Posterior vena cava (tissue), 2 donors: ENCODE measurements around the gene PNMA8B. TPM values are rescaled to one million over a fixed set of nuclear protein-coding genes. Genes with fewer than 3 reads are reported as not detected.

Source experiments
- DNase-seq: peaks from one replicate; pipeline ENCODE4 v3.0.0-alpha.2; 2020; ENCODE audit warnings: low spot score
- intact Hi-C, 2 donors: fragments of 100-400 bp; cut with DNase I; formaldehyde crosslinking; loops; one replicate each; pipeline versions ENCODE4 v1.14.1 to v1.14.2; 2022 to 2023
- total RNA-seq, 2 donors: library from RNA; stranded (reverse); fragmentation: NEBNext Ultra II Directional; extraction: Animal tissue kit (Norgen Biotek cat#: 25700); gene quantifications; one replicate each; pipeline ENCODE4 v1.2.1, GENCODE V29; 2021
- donor health status: DM: yes; HTN: yes; CAD: no.
- donor health status: DM: yes; HTN: yes; CAD: no.

The PNMA8B gene
- total RNA-seq, 2 donors from 2014 or later = 1.8 to 3.8 TPM

- intact Hi-C loops = loop anchor here in 1 of 2 donors (5.0 kb wide), 1 partner anchor 100 kb away; no protein-coding TSS in a partner anchor
- no peak for DNase-seq
Measured at GRCh38 chr19:46491975-46492682, 3.5 kb downstream of the PNMA8B start.

DNA sequence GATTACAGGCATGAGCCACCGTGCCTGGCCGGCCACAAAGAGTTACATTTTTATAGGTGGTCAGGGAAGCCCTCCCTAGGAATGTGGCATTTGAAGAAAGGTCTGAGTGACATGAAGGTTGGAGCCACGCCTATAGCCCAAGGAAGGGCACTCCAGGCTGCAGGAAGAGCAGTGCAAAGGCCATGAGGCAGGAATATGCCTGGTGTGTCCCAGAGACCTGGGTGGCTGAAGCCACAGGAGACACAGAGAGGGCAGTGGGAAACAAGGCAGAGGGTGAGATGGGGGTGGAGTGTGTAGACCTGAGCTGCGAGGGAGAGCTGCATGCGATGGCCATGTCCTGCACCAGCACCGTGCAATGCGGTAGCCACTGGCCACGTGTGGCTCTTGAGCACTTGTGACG is 4.9 kb downstream of the PNMA8B start:
- intact Hi-C loops = loop anchor here in 1 of 2 donors (5.0 kb wide), 1 partner anchor 98 kb away; no protein-coding TSS in a partner anchor
- DNase-seq = no peak

- intact Hi-C loops = loop anchor here in 1 of 2 donors (5.0 to 10.0 kb wide), 2 partner anchors 97 to 205 kb away; no protein-coding TSS in a partner anchor
- peak; percentile 89 for DNase-seq
Measured at GRCh38 chr19:46489445-46490272, 6.0 kb downstream of the PNMA8B start.

DNA sequence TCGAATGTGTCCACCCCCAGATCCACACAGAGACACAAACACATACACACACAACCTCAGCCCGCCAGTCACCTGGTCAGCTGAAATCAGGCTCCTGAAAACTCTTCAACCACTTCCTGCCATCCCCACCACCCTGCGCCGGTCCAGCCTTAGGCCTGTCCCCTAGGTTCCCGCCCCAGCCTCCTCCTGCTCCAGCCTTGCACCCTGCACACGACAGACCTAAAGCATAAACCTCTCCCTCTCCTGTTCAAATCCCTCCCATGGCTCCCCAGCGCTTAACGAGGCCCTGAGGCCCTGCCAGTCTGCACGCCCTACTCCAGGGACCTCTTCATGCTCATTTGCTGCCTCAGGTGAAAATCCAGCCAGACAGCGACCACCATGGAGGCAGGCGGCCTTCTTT is 7.1 kb downstream of the PNMA8B start:
- intact Hi-C loops = loop anchor here in 1 of 2 donors (10.0 kb wide), 1 partner anchor 204 kb away; no protein-coding TSS in a partner anchor
- DNase-seq = no peak

GRCh38 chr19:46487802-46488445 is 7.7 kb downstream of the PNMA8B start:
- DNase-seq = peak; percentile 94
- intact Hi-C loops = loop anchor here (2.0 to 10.0 kb wide), 3 partner anchors 83 to 203 kb away; no protein-coding TSS in a partner anchor

DNA sequence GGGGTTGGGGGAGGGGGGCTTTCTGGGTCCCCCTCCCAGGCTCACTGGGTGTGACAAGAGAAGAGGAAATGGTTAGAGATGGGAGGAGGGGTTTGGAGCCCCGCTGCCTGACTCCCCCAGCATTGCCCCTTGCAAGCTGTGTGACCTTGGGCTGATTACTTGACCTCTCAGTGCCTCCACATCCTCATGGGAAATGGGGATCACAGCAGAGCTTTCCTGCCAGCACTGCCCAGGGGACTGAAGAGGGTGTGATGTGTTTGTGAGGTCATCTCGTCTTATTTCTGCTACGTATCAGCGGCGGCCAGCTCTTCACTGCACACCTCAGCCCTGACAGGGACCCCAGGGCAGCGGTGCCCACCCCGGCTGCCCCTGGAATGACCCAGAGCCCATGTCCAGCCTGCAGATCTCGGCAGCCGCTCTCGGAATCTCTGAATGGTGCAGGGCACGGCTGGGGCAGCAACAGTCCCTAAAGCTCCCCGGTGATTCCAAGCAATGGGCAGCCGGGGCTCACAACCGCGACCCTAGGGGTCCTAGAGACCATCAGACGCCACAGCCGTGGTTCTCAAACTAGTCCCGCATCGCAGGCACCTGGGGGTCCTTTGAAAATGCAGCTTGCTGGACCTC is 8.4 kb downstream of the PNMA8B start:
- intact Hi-C loops = loop anchor here (2.0 to 10.0 kb wide), 3 partner anchors 82 to 202 kb away; no protein-coding TSS in a partner anchor
- DNase-seq = no peak

- DNase-seq = no peak
Measured at GRCh38 chr19:46486358-46486757, 9.3 kb downstream of the PNMA8B start.

GRCh38 chr19:46484656-46485055 is 11.0 kb downstream of the PNMA8B start:
- DNase-seq = no peak
- intact Hi-C loops = loop anchor here in 1 of 2 donors (10.0 kb wide), 1 partner anchor 200 kb away; no protein-coding TSS in a partner anchor

More at GRCh38 chr19:46486358-46486757, 9.3 kb downstream of the PNMA8B start:
- intact Hi-C loops = loop anchor here (2.0 to 10.0 kb wide), 3 partner anchors 82 to 202 kb away; no protein-coding TSS in a partner anchor

DNA sequence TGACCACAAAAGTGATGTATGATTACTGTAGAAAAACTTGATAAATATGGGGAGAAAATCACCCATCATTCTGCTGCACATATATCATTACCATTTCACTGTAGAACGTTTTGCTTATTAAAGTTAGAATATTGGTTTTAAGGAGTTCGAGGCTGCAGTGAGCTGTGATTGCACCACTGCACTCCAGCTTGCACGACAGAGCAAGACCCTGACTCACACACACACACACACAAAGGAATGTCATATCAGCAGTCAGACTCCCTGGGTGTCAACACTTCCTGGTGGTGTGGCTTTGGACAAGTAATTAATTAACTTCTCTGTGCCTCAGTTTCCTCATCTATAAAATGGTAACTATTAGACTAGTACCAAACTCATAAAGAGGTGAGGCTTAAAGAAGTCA is 13.0 kb downstream of the PNMA8B start:
- DNase-seq = no peak
- intact Hi-C loops = loop anchor here in 1 of 2 donors (10.0 kb wide), 1 partner anchor 198 kb away; no protein-coding TSS in a partner anchor

GRCh38 chr19:46481947-46482346 is 13.7 kb downstream of the PNMA8B start:
- intact Hi-C loops = loop anchor here in 1 of 2 donors (10.0 kb wide), 1 partner anchor 197 kb away; no protein-coding TSS in a partner anchor
- no peak for DNase-seq

DNA sequence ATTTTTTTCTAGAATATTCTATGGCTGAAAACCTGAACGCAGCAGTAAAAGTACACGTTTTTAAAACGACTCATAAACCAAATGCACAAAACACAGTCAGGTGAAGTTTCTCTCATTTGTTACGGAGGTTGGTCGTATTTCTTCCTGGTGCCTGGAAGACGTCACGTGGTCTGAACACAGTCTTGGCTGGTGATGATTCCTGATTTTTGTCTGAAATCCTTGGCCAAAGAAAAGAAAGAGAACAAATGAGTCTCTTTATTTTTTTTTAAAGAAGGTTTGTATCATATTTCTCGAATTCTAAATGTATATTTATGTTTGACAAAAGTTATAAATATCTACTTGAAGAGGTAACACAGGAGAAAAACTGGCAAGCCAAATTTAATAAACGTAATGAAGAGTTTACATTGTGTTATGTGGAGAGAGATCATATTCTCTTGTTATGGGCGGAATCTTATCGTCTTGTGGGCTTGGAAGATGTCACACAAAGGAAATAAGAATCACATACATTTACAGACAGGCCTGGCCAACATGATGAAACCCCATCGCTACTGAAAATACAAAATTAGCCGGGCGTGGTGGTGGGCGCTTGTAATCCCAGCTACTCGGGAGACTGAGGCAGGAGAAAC is 14.3 kb downstream of the PNMA8B start:
- intact Hi-C loops = loop anchor here in 1 of 2 donors (10.0 kb wide), 1 partner anchor 197 kb away; no protein-coding TSS in a partner anchor

DNA sequence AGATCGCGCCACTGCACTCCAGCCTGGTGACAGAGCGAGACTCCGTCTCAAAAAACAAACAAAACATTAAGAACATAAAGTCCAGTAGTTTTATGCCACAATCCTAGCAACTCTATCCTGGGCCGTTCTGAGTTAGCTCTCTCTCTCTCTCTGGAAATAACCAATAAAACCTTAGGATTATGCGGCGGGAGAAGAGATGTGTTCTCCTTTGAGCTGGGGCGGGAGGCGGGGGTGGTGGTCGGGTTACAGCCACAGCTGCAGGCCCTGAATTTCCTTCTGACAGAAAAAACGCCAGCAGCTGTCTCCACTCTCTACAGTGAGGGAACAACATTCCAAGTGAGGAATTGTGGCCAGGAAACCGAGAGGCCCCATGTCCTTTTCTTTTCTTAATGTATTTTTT is 15.3 kb downstream of the PNMA8B start:
- DNase-seq = no peak
- intact Hi-C loops = loop anchor here in 1 of 2 donors (10.0 kb wide), 1 partner anchor 196 kb away; no protein-coding TSS in a partner anchor

More for the DNA sequence above, 14.3 kb downstream of the PNMA8B start:
- no peak for DNase-seq

DNA sequence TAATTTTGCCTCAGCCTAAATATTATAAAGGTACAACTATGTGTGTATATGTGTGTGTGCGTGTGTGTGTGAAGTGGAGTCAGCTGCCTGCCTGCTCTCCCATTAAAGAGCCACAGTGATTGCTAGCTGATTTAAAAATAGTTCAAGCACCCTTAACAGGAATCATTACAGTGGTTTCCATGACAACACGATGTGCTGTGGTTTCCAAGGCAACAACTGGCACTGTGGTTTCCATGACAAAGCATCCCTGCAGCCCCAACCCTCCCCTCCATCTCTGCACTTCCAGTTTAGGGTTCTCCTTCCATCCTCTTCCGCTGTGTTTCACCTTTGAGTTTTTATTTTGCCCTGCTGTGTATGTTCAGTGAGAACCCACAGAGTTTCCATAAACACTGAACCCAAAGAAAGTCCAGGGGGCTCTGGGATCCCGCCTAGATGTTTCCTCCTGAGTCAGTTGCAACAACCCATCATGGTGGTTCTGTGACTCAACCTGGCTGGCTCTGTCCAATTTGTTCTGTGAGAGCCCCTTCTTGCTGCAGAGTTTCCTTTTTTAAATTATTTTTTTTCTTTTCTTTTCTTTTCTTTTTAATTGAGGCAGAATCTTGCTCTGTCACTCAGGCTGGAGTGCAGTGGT is 17.2 kb downstream of the PNMA8B start:
- intact Hi-C loops = no loop called here
- DNase-seq = no peak

- DNase-seq = no peak
Measured at GRCh38 chr19:46475986-46476385, 19.7 kb downstream of the PNMA8B start.

DNA sequence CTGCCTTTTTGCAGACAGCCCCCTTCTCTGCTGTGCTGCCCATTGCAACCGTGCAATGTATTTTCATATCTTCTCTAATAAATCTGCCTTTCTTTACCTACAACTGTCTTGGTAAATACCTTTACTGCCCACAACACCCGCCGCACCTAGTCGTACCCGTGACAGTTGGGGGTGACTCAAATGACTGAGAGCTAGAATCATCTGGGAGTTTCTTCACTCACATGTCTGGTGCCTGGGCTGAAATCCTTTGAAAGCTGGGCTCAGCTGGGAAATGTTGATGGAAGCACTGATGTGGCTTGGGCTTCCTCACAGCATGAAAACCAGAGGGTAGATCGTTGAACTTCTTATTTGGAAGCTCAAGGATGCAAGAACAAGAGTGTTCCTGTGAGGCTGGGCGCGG is 21.5 kb downstream of the PNMA8B start:
- intact Hi-C loops = no loop called here
- DNase-seq = no peak

More at GRCh38 chr19:46475986-46476385, 19.7 kb downstream of the PNMA8B start:
- intact Hi-C loops = no loop called here

GRCh38 chr19:46472592-46472991 is 23.1 kb downstream of the PNMA8B start:
- intact Hi-C loops = no loop called here
- DNase-seq = no peak

GRCh38 chr19:46471811-46472543 is 23.7 kb downstream of the PNMA8B start:
- DNase-seq = no peak
- intact Hi-C loops = no loop called here
